ENCODE measurements around the gene FIG4.
"Not testable (repeated sequence)": the region's sequence is repeated elsewhere in the genome, so short reads cannot be mapped to it uniquely, and the experiment has no call there.

Gene FIG4

DNA sequence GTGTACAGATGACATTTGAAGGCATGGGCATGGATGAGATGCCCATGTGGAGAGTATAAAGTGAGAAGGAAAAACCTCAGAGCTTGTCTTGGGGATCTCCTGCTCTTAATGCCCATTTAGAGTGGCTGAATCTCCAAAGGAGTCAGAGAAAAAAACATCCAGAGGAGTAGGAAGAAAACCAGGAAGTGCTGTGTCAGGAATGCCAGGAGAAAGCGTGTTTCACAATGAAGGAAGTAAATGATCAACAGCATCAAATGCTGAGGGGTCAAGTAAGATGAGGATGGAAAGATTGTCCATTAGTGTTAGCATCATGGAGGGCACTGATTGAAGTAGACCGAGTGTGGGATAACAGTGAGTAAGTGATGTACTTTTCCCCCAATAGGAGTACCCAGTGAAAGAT lies 56.1 kb downstream of the FIG4 start:
- no peak for FAIRE-seq
- DNase-seq (ENCODE audit: low spot score), result no peak

DNA sequence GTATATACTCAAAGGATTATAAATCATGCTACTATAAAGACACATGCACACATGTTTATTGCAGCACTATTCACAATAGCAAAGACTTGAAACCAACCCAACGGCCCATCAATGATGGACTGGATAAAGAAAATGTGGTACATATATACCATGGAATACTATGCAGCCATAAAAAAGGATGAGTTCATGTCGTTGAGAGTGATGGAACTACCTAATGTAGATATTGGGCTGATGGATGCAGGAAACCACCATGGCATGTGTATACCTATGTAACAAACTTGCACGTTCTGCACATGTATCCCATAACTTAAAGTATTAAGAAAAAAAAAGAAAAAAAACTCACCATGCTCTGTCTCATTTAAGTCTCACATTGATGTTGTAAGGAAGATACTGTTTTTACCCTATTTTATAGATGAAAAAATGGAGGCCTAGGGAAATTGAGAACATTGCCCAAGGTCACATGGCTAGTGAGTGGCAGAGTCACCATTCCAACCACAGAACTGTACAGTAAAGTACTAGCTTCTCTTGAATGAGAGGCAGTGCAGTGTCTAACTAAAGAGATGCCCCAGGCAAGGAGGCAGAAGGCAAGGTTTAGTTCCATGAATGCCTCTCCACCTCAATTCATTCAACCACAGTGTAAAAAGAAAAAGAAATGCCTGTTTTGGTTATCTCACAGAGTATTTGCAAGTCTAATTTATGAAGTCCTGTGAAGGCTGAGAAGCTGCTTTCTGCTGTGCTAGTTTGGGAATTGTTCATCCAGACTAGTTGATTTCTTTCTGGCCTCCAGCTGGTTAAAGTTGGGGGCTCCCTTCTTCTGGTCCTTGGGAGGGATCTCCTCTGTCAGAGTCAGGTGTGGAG lies 68.2 kb downstream of the FIG4 start:
- FAIRE-seq (no peak), DNase-seq (ENCODE audit: low spot score) (no peak)

DNA sequence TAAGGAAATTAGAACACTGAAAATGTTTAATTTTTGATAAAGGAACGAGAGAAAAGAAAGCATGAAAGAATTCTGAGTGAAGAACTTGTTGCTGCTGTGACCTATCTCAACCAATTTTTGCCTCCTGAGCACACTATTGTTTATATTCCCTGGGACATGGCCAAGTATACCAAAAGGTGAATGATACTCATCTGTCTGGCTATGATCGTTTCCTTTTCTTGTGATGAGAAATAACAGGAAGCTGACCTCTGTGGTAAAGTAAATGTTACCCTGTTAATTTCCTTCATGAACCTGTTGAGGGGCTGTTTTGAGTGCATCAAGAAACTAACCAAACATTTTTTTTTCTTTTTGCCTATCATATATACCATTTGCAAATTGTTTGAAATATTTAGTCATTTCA lies 69.1 kb downstream of the FIG4 start:
- no peak for FAIRE-seq

DNA sequence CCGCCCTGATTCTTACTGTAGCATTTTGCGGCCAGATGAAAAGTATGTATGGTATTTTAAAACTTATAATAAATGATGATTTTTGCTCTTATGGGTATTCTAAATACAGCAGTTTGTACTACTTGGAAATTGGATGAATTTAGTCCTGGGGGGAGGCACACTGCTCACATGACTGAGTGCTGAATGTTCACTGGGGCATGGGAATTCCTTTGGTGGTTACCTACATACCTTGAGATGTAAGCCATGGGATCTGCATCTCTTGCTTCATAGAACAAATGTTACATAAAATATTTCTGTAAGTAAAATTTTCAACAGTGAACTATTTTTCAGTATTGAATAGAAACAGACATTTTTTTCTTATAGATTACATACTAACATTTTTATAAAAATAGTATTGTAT lies 71.1 kb downstream of the FIG4 start:
- FAIRE-seq (no peak), DNase-seq (ENCODE audit: low spot score) (no peak)

More for the DNA sequence above, 69.1 kb downstream of the FIG4 start:
- no peak for DNase-seq (ENCODE audit: low spot score)

DNA sequence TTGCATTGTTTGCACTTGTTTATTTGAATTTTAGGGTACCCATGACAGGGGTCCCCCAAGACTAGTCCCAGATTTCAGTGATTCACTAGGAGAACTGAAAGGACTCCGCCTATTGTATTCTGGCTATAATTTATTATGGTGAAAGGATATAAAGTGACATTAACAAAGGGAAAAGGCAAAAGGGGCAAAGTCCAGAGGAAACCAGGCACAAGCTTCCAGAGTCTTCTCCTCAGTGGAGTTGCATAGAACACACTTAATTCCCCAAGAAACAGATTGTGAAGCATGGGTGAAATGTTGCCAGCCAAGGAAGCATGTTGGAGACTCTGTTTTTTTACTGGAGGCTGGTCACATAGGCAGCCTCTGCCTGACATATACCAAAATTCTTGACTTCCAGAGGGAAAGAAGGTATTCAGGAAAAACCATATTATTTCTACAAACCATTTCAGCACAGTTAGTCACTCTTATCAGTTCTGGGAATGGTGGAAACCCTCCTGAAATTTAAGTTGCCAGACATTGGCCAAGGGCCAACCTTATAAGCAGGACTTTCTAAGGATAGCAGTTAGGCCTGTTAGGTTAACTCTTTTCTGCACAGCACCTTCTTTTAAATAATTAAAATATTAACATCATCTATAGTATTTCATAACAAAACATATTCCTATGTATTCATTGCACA lies 71.8 kb downstream of the FIG4 start:
- no peak for FAIRE-seq
- no peak for DNase-seq (ENCODE audit: low spot score)

DNA sequence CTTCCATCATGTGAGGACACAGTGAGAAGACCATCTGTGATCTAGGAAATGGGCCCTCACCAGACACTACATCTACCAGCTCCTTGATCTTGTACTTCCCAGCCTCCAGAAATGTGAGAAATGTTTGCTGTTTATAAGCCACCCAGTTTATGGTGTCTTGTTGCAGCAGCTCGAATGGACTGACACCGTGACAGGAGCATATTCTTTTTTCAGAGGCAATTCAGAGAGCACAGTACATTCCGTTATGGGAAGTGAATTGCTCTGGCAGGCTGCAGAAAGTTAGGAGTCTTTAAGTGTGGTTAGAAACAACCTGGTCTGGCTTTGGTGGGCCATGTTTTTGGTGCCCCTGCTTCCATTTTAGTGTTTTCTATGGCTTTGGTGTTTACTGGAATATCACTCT lies 75.1 kb downstream of the FIG4 start:
- FAIRE-seq (no peak), DNase-seq (ENCODE audit: low spot score) (no peak)

DNA sequence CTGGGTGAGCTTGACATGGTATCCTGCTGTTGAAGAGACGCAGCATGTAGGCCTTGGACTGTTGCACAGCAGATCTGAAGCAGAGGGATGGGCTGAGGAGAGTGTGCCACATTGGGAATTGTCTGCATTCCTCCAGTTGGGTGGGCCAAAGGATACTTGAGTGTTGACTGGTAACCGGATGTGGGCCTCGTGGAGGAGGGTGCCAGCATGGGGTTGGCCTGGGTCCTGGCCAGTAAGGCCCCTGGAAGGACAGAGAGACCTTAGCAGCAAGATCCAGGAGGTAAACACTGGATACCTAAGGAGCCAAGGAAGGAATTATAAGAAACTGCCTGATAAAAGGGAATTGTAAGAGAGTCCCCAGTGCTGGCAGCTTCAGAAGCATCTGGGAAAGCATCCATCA lies 76.9 kb downstream of the FIG4 start:
- FAIRE-seq (no peak), DNase-seq (ENCODE audit: low spot score) (peak; percentile 32)

DNA sequence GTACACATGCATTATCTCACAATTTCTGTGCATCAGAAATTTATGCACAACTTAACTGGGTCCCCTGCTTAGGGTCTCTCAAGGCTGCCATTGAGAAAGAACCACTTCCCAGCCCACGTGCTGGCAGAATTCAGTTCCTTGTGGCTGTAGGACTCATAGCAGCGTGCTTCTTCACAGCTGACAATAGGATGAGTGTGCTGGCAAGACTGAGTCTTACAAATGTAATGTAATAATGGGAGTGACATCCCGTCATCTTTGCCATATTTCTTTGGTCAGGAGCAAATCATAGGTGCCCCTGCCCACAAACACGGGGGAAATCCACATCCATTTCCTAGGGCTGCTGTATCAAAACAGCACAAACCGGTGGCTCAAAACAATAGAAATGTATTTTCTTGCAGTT lies 77.4 kb downstream of the FIG4 start:
- FAIRE-seq (no peak), DNase-seq (ENCODE audit: low spot score) (no peak)

DNA sequence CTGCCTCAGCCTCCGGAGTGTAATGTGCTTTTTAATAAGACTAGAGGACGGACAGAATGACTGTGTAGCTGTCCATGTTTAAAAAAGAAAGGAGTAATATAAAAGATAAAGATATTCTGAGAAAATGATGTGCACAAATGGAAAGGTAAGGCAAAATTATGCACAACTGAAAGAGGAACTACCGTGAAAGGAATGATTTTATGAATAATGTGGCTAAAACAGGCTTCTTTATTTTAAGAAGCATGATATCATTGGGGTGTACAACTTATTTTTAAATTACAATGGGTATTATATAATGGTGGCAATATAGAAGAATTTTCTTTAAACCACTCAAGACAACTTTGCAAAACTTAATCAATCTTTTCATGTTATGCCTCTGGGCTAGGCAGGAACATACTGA lies 78.1 kb downstream of the FIG4 start:
- no peak for DNase-seq (ENCODE audit: low spot score)
- FAIRE-seq, result no peak

DNA sequence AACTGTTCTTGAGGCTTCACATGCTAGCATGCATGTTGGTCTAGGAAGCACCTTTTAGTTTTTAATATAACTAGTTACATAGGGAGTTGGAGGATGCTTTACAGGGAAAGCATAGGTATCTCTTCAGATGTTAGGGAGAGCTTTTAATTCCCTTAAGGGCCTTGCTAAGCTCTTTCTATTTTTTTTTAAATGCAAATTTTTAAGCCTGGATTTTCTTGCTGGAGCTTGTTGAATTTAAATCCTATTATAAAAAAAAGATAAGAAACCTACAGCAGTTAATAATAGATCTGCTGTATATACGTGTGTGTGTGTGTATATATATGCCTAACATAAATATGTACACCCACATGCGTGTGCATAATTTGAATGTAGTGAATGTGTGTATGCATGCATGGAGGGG lies 79.0 kb downstream of the FIG4 start:
- no peak for DNase-seq (ENCODE audit: low spot score)
- FAIRE-seq, result no peak

DNA sequence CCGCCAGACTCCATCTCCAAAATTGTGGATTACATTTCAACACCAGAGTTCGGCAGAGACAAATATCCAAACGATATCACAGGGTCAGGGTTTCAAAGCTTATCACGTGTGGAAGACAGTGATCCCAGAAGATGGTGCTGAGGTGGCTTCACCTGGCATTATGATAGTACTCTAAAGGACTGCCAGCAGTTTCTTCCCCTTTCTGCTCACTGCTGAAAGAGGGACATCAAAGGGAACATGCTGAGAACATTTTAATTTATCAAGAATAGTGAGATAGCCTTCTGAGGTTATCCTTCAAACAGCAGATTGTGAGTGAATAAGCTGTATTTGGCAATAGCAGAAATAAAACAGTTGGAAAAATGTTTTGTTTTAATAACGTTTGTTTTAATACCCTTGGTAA lies 79.7 kb downstream of the FIG4 start:
- FAIRE-seq (no peak), DNase-seq (ENCODE audit: low spot score) (no peak)

DNA sequence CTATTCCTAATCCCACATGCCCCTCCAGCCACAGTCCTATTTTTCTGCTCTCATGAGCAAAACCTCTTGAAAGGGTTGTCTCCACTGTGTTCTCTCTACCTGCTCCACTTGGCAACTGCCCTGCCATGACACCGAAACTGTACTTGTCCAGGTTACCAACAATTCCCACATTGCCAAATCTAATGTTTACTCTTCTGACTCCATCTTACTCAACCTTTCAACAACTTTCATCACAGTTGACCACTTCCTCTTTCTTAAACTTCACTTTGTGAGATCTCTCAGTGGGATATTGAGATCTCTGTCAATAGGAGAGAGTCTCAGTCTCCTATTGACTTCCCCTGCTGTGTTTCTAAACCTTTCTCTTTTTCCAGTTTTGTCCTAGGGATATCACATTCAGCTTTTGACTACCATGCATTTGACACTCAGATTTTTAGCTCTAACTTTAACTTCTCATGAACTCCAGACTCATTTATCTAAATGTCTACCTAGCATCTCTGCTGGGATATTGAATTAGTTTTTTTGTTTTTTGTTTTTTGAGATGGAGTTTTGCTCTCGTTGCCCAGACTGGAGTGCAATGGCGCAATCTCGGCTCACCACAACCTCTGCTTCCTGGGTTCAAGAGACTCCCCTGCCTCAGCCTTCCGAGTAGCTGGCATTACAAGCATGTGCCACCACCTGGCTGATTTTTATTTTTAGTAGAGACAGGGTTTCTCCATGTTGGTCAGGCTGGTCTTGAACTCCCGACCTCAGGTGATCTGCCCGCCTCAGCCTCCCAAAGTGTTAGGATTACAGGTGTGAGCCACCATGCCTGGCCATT lies 81.1 kb downstream of the FIG4 start:
- not testable (repeated sequence) for FAIRE-seq; DNase-seq (ENCODE audit: low spot score)

DNA sequence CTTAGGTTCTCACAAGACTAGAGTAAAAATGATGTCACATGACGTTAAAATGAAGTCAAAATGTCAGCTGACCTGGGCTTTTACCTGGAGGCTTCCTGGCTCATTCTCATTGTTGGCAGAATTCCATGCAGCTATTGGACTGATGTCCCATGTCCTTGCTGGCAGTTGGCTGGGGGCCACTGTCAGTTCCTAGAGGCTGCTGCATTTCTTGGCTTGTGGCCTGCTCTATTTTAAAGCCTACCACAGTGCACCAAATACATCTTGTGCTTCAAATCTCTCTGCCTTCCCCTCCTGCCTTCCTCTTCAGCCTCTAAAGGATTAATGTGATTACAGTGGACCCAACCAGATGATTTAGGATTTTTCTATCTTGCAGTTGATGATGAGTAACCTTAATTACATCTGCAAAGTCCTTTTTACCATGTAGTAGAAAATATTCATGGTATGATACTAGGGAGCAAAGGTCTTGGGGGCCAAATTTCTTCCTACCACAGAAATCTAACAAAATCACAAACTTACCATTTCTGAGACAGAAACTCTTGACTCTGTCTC lies 81.9 kb downstream of the FIG4 start:
- DNase-seq (ENCODE audit: low spot score), result no peak
- FAIRE-seq, result no peak

DNA sequence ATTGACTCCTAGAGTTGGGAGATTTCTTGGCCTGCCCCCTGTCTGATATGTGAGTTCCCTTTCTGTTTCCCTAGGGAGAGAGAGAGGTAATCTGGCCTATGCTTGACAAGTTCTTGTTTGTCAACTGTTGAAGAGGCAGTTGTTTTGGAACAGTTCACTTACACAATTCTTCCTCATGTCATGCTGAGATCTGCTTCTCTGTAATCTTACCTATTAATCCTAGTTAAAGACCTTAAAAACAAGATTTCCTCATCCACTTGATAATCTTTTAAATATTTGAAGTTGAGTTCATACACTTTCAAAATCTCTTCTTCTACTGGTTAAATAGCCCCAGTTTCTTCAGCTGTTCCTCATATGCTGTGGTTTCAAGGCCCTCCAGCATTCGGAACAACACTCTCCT lies 89.9 kb downstream of the FIG4 start:
- FAIRE-seq (no peak), DNase-seq (ENCODE audit: low spot score) (no peak)

DNA sequence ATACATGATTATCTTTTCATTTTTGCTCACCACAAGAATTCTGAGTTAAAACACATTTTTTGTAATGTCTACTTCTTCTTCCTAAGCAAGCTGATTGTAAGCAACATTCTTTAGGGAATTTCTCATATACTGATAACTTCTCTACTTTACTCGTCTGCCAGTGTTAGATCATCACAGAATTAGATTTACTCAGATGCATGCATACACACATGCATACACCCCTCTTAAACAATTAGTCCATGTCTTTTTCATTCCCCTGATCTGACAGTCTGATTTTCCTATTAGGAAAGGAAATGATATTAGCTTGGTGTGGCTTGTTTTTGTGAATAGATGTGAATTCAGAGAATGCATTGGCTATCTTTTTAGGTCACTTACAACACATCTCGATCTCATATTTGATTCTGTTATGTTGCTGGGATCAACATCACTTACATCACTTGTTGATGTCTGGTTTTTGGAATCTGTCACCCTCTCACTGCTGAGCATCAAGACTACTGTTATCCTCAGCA lies 91.4 kb downstream of the FIG4 start:
- FAIRE-seq (no peak), DNase-seq (ENCODE audit: low spot score) (no peak)

DNA sequence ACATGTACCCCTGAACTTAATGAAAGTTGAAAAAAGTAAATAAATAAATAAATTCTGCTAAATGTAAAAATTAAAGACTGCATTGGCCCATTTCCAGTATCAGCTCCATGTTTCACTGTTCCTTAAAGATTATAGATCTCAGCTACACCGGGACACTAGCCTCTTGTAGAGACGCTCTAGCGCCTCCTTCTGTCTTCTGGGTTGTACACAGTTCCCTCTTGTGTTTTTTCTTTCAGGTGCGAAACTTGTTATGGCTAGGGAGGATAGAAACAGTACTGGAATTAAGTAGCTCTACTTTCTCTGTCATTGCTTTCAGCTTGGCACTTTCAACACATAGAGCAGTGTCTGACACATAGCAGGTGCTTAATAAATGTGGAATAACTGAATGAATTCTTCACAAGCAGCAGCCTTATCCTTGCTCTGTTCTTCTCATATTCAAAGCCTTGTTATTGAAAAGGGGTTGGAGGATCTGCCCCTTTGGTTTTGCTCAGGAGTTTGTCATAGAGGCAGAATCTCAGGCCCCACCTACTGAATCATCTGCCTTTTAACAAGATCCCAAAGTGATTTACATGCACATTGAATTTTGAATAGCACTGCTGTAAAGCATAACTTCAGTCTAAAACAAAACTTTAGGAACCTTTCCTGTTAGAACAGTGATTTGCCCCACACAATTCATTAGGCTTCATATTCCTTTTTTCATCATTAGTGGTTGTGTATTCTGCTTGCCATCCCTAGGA lies 92.3 kb downstream of the FIG4 start:
- DNase-seq (ENCODE audit: low spot score) (no peak), FAIRE-seq (no peak)

DNA sequence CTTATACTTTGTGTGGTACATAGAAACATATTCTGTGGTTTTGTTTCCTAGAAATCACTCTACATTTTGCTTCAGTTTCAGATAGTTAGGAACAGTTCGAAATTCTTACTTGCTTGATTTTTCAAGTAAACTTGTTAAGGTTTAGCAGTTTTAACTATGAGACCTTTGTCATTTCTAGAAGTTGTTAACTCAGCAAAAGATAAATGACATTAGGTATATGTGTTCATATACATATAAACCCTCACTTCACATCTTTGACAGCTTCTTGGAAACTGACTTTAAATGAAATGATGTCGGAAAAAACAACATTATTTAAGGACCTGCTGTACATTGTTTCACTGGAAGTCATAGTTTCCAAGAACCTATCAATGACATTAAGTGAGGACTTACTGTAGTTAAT lies 96.2 kb downstream of the FIG4 start:
- DNase-seq (ENCODE audit: low spot score) (no peak), FAIRE-seq (no peak)

DNA sequence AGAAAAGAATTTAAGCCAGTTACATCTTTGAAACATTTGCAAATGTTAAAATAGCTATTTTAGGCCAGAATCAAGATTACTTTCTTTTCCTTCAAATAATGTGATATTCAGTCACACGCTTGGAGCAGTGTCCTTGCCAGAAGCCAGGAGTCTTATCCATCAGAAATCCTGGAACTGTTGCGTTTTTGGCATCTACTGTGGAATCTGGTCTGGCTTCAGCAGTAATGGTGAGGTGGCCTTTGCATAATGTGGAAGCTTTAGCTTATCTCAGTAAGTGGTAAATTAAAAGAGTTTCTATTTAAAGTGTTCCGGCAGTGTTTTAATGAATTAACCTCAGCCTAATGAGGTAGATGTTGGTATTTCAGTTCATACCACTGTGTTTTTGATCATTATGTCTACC lies 97.6 kb downstream of the FIG4 start:
- FAIRE-seq, result no peak
- no peak for DNase-seq (ENCODE audit: low spot score)

DNA sequence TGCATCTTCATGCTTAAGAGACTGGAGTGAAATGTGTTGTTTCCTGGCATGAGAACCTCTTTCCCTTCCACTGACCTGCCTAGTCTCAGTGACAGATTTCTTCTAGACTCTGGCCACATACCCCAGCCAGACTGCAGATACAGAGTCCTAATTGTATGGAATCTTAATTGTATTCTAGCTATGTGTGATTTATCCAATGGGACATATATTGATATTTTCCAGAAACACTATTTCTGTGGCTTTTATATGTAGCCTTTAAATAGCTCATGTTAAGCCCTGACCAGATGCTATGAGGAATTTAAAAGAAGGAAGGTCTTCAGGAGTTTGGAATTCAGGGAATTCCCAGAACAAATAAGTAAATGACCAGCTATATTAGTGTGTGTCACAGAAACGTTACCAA lies 99.0 kb downstream of the FIG4 start:
- FAIRE-seq (no peak), DNase-seq (ENCODE audit: low spot score) (no peak)

DNA sequence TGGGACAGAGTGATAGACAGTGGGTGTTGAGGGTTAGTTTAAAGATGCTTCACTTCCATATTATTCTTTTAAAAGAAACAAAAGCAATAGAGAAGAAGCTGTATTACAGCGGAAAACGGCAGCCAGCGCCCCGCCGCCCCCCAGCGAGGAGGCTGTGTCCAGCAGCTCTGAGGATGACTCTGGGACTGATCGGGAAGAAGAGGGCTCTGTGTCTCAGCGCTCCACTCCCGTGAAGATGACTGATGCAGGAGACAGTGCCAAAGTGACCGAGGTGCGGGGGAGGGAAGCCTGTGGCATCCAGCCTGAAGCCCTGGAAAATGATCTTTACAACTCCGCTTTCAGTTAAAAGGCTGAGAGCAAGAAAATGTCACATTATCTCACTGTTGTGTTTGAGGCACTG lies 100.2 kb downstream of the FIG4 start:
- FAIRE-seq (no peak), DNase-seq (ENCODE audit: low spot score) (peak; percentile 35)

DNA sequence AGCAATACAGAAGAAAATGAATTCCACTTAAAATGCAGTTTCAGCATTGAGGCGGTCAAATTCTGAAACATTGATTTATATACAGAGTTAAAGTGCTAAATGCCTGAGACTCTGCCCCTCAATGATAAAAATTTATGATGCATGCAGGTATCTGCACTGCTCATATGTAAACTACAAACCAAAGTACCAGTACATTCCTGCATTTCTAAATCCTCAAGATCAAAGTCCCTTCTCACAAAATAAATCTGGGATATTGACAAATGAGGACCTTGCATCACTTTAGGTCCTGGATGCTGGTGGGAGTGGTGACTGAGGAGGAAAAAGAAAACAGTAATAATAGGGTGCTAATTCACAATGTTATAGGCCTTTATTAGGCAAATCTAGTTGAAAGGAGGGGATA lies 101.9 kb downstream of the FIG4 start:
- no peak for DNase-seq (ENCODE audit: low spot score)
- no peak for FAIRE-seq
